ENCODE data around the gene RCVRN. TPM values are rescaled to one million over a fixed set of nuclear protein-coding genes. Genes with fewer than 3 reads are reported as not detected.

The RCVRN gene
- total RNA-seq, 4 donors from 2014 or later = 0.42 to 1.9 (median 0.69) TPM

DNA sequence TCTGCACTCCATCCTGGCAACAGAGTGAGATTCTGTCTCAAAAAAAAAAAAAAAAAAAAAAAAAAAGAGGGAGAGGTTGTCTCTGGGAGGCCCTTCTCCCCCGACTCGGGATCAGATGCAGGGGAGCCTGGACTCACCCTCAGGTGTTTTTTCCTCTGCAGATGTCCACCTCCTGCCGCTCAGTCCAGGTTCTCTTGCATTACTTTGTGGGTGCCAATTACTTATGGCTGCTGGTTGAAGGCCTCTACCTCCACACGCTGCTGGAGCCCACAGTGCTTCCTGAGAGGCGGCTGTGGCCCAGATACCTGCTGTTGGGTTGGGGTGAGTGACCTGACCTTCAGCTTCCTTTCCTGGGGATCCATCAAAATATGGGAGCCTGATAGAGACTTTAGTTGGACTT, 45.3 kb downstream of the RCVRN start:
- Histone ChIP-seq H3K4me3 (no peak overlapping the region), H3K9me3 (peaks cover 11% of the 10 kb centered on the region), H3K4me1 (no peaks in the 10 kb centered on the region), H3K27me3 (no peaks in the 10 kb centered on the region), H3K36me3 (no peaks in the 10 kb centered on the region), H3K27ac (no peak overlapping the region)
- TF ChIP-seq POLR2AphosphoS5 (IDR thresholded peaks at IDR 0.05) = no peak
- TF ChIP-seq EP300 (IDR thresholded peaks at IDR 0.05) = no peak
- TF ChIP-seq POLR2A (IDR thresholded peaks at IDR 0.05) = no peak
- TF ChIP-seq, protein P1, sequence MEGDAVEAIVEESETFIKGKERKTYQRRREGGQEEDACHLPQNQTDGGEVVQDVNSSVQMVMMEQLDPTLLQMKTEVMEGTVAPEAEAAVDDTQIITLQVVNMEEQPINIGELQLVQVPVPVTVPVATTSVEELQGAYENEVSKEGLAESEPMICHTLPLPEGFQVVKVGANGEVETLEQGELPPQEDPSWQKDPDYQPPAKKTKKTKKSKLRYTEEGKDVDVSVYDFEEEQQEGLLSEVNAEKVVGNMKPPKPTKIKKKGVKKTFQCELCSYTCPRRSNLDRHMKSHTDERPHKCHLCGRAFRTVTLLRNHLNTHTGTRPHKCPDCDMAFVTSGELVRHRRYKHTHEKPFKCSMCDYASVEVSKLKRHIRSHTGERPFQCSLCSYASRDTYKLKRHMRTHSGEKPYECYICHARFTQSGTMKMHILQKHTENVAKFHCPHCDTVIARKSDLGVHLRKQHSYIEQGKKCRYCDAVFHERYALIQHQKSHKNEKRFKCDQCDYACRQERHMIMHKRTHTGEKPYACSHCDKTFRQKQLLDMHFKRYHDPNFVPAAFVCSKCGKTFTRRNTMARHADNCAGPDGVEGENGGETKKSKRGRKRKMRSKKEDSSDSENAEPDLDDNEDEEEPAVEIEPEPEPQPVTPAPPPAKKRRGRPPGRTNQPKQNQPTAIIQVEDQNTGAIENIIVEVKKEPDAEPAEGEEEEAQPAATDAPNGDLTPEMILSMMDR (IDR thresholded peaks at IDR 0.05) = no peak
- DNase-seq (ENCODE audit: low spot score in 2 of 2) = no peak
- WGBS = 96% methylated on average over 5 of the region's 5 CpGs

DNA sequence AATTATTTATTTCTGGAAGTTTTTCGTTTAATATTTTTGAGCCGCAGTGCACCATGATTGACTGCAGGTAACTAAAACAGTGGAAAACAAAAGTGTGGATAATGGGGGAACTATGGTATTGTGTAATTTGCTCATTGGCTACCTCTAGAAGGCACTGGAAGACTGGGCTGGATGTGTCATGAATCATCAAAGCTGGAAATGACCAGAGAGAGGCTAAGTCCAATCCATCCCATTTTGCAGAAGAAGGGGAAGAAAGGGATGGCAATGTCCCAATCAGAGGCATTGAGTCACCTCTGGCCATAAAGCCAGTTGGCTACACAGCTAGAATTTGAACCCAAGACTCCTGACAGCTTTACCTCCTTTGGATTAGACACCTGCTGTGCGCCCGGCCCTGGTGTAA, 50.0 kb downstream of the RCVRN start:
- WGBS = 70% methylated on average over 4 of the region's 4 CpGs
- no peak for TF ChIP-seq EP300 (IDR thresholded peaks at IDR 0.05)
- TF ChIP-seq, protein P1 (IDR thresholded peaks at IDR 0.05) = no peak
- no peak for TF ChIP-seq POLR2A (IDR thresholded peaks at IDR 0.05)
- no peak for TF ChIP-seq POLR2AphosphoS5 (IDR thresholded peaks at IDR 0.05)
- H3K9me3 ChIP-seq = peaks cover 2% of the 10 kb centered on the region

DNA sequence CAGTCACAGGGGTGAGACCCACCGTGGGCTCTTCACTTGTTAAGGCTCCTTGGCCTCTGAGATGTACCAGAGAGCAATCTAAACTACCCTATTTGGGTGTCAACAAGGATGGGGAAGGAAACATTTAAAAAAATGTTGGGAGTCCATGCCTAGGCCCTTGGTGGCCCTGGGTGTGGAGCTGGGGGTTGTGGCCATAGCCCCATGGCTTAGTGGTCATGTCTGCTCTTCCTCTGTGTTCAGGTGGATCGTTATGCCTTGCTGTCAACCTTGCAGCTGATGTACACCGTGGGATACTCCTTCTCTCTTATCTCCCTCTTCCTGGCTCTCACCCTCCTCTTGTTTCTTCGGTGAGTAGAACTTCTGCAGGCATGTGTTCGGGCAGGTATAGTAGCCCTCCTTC, 50.8 kb downstream of the RCVRN start:
- H3K4me3 ChIP-seq = no peak overlapping the region
- H3K27ac ChIP-seq = no peak overlapping the region
- no peaks in the 10 kb centered on the region for H3K4me1 ChIP-seq
- H3K27me3 ChIP-seq = no peaks in the 10 kb centered on the region
- 80% methylated on average over 5 of the region's 5 CpGs for WGBS
- no peaks in the 10 kb centered on the region for H3K9me3 ChIP-seq
- TF ChIP-seq POLR2AphosphoS5 (IDR thresholded peaks at IDR 0.05) = no peak
- TF ChIP-seq EP300 (IDR thresholded peaks at IDR 0.05) = no peak
- TF ChIP-seq, protein P1 (IDR thresholded peaks at IDR 0.05) = no peak
- no peak for TF ChIP-seq POLR2A (IDR thresholded peaks at IDR 0.05)
- H3K36me3 ChIP-seq = no peaks in the 10 kb centered on the region
- no peak for DNase-seq (ENCODE audit: low spot score in 2 of 2)

More for the DNA sequence above, 50.0 kb downstream of the RCVRN start:
- H3K4me1 ChIP-seq = no peaks in the 10 kb centered on the region
- DNase-seq (ENCODE audit: low spot score in 2 of 2) = no peak
- H3K27ac ChIP-seq = no peak overlapping the region
- H3K36me3 ChIP-seq = no peaks in the 10 kb centered on the region
- no peaks in the 10 kb centered on the region for H3K27me3 ChIP-seq
- no peak overlapping the region for H3K4me3 ChIP-seq

DNA sequence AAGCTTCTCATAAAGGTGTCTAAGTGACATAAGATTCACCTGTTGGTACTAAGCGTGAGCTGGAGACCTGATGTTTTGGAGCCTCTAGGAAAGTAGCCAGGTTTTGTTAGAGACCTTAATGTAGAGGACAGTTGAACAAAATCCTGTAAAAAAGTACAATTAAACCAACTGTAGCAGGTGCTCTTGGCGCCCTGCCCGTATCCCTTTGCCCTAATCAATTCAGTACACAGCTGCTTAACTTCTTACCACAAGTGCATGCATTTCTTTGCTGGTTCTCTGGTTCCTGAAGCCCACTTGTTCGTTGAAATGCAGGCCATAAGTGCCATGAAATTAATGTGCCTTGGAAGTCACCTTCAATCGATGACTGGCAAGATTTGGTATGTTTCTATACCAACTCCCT, 54.9 kb downstream of the RCVRN start:
- Histone ChIP-seq H3K27me3 (no peaks in the 10 kb centered on the region), H3K9me3 (no peaks in the 10 kb centered on the region), H3K4me1 (no peaks in the 10 kb centered on the region), H3K4me3 (no peak overlapping the region), H3K27ac (no peak overlapping the region), H3K36me3 (no peaks in the 10 kb centered on the region)
- no peak for DNase-seq (ENCODE audit: low spot score in 2 of 2)
- WGBS = 88% methylated on average over 5 of the region's 5 CpGs
- TF ChIP-seq, protein P1 (IDR thresholded peaks at IDR 0.05) = no peak
- no peak for TF ChIP-seq EP300 (IDR thresholded peaks at IDR 0.05)
- no peak for TF ChIP-seq POLR2A (IDR thresholded peaks at IDR 0.05)
- TF ChIP-seq POLR2AphosphoS5 (IDR thresholded peaks at IDR 0.05) = no peak

Other genes with a start within 250 kb of the RCVRN start
- not detected for gene DHRS7C, start 113.7 kb downstream of the RCVRN start, total RNA-seq
- gene GSG1L2, start 83.2 kb downstream of the RCVRN start, total RNA-seq = not detected
- under 1 TPM in 3 of 4 donors, not detected in 1; 0.40 to 0.76 (median 0.49) TPM for gene GLP2R, start 79.3 kb downstream of the RCVRN start, total RNA-seq